Adrenal gland (tissue), 12 donors: ENCODE data around the gene STEAP1B. TPM values are rescaled to one million over a fixed set of nuclear protein-coding genes. Genes with fewer than 3 reads are reported as not detected.

Experiments
- DNase-seq, 7 donors: peaks; one replicate each; pipeline ENCODE4 v3.0.0-alpha.2; 2019 to 2020
- H3K27ac ChIP-seq, 5 donors: fragments of 200-600 bp; sonication (generic) in 4 of 5; 1 replicate in 3 of 5; 2 replicates in 2 of 5; pipeline versions ENCODE4 v1.5.1 to v1.8.0; 2016 to 2020; ENCODE audit warnings: mild to moderate bottlenecking in 1 of 5
- H3K27me3 ChIP-seq: fragments of 200-600 bp; 2 replicates; pipeline ENCODE4 v1.8.0; 2021
- H3K36me3 ChIP-seq, 2 donors: fragments of 200-600 bp; replicated peaks in 1 of 2; 1 replicate in 1 of 2; 2 replicates in 1 of 2; pipeline versions ENCODE4 v1.5.1 to v1.8.0; 2018 to 2022
- H3K4me1 ChIP-seq, 2 donors: fragments of 200-600 bp; replicated peaks in 1 of 2; 1 replicate in 1 of 2; 2 replicates in 1 of 2; pipeline versions ENCODE4 v1.5.1 to v1.8.0; 2018 to 2021
- H3K4me3 ChIP-seq, 4 donors: fragments of 200-600 bp; sonication (generic) in 3 of 4; one replicate each; pipeline ENCODE4 v1.5.1; 2016 to 2018
- H3K9me3 ChIP-seq, 3 donors: fragments of 200-600 bp; sonication (generic) in 1 of 3; replicated peaks in 1 of 3; 1 replicate in 2 of 3; 2 replicates in 1 of 3; pipeline versions ENCODE4 v1.5.1 to v1.8.0; 2016 to 2021
- CTCF ChIP-seq, 6 experiments: fragments of 450-650 bp in 4 of 6; fragments of 200-600 bp in 2 of 6; sonication (generic) in 1 of 6; IDR thresholded peaks; 1 replicate in 5 of 6; 2 replicates in 1 of 6; pipeline versions ENCODE4 v1.5.1 to v1.8.0; 2016 to 2021; ENCODE audit warnings: antibody characterized with exemption in 6 of 6, mild to moderate bottlenecking in 2 of 6, moderate library complexity in 1 of 6
- POLR2A ChIP-seq, 2 donors: fragments of 450-650 bp; IDR thresholded peaks; one replicate each; pipeline ENCODE4 v1.6.1; 2017; ENCODE audit warnings: antibody characterized with exemption in 2 of 2, mild to moderate bottlenecking in 2 of 2, moderate library complexity in 1 of 2
- WGBS, 4 donors: extraction: QIAGEN DNeasy Blood & Tissue Kit in 2 of 4; methylation state at CpG; one replicate each; pipeline versions ENCODE4 v1.1.5 to v1.1.7; 2013 to 2017; 5-methylcytosine and 5-hydroxymethylcytosine counted together
- intact Hi-C, 2 donors: fragments of 100-400 bp; cut with DNase I; formaldehyde crosslinking; loops; one replicate each; pipeline versions ENCODE4 v1.14.1 to v1.15.0; 2022 to 2023
- polyA plus RNA-seq, 3 donors: library from polyadenylated mRNA; stranded (reverse); fragments of 200-250 nt in 2 of 3; fragments of 350-450 nt in 1 of 3; fragmentation: Illumina TruSeq in 1 of 3; extraction: RNeasy Lipid Tissue Mini Kit (QIAGEN cat#74804) in 1 of 3; gene quantifications; one replicate each; pipeline ENCODE4 v1.2.3, GENCODE V29; 2013 to 2014
- total RNA-seq, 9 donors: library from RNA; depleted of rRNA in 4 of 9; stranded (reverse); fragments of >200 nt in 4 of 9; fragments of 120-200 nt in 1 of 9; fragmentation: NEBNext Ultra II Directional in 1 of 9; extraction: Animal tissue kit (Norgen Biotek cat#: 25700) in 1 of 9; gene quantifications; one replicate each; pipeline versions ENCODE4 v1.1.0 to v1.2.4, GENCODE V29; 2013 to 2023
- donor health status: healthy with polysubstance abuse.
- donor health status: Bipolar disorder and iron deficiency.
- donor health status: DM: yes; HTN: yes; CAD: no.
- donor health status: DM: no; HTN: no; CAD: no.
- donor health status: DM: no; HTN: no; CAD: no.
- donor health status: DM: yes; HTN: yes; CAD: no.

The STEAP1B gene
- total and polyA plus RNA-seq, 12 donors, result 0.20 to 2.1 (median 0.79) TPM; not detected in 2

DNA sequence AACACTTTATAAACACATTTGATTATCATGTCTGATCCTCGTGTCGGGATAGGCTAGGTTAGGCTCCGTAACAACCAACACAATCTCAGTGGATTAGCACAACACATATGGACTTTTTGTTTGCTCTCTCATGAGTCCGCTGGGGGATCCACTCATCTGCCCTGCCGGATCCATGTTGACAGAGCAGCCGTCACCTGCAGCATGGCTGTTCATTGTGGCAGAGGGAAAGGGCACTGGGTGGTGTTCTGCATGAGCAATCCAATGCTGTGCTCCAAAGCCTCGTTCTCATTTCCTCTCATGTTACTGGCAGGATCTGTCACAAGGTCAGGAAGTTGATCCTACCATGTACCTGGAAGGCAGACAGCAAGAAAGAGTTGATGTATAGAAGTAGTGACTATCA, 80.5 kb downstream of the STEAP1B start:
- H3K4me3 ChIP-seq, result no peak overlapping the region
- no peak for TF ChIP-seq CTCF (IDR thresholded peaks at IDR 0.05)
- TF ChIP-seq POLR2A (IDR thresholded peaks at IDR 0.05), result no peak
- H3K4me1 ChIP-seq, result no peaks in the 10 kb centered on the region
- intact Hi-C loops, result no loop called here
- H3K36me3 ChIP-seq, result no peaks in the 10 kb centered on the region
- H3K27me3 ChIP-seq, result no peaks in the 10 kb centered on the region
- H3K9me3 ChIP-seq, result no peaks in the 10 kb centered on the region
- DNase-seq, result no peak
- H3K27ac ChIP-seq, result no peak overlapping the region
- 90 to 95% (median 93%) methylated on average over 7 of the region's 7 CpGs for WGBS, 4 donors

GRCh38 chr7:22418251-22419046, 81.5 kb downstream of the STEAP1B start:
- DNase-seq, result no peak
- TF ChIP-seq POLR2A (IDR thresholded peaks at IDR 0.05), result no peak
- no peak for TF ChIP-seq CTCF (IDR thresholded peaks at IDR 0.05)
- Histone ChIP-seq H3K27me3 (no peaks in the 10 kb centered on the region), H3K36me3 (no peaks in the 10 kb centered on the region), H3K9me3 (no peaks in the 10 kb centered on the region), H3K4me3 (no peak overlapping the region), H3K4me1 (no peaks in the 10 kb centered on the region), H3K27ac (no peak overlapping the region)
- 71 to 89% (median 80%) methylated on average over 4 to 6 of the region's 6 CpGs for WGBS, 4 donors
- intact Hi-C loops, result no loop called here

GRCh38 chr7:22417841-22418240, 82.1 kb downstream of the STEAP1B start:
- H3K27me3 ChIP-seq, result no peaks in the 10 kb centered on the region
- H3K27ac ChIP-seq, result no peak overlapping the region
- DNase-seq, result no peak
- no peak for TF ChIP-seq POLR2A (IDR thresholded peaks at IDR 0.05)
- no peak for TF ChIP-seq CTCF (IDR thresholded peaks at IDR 0.05)
- H3K4me1 ChIP-seq, result no peaks in the 10 kb centered on the region
- H3K9me3 ChIP-seq, result no peaks in the 10 kb centered on the region
- WGBS, 4 donors, result 68 to 82% (median 79%) methylated on average over 5 of the region's 5 CpGs
- no peaks in the 10 kb centered on the region for H3K36me3 ChIP-seq
- intact Hi-C loops, result no loop called here
- H3K4me3 ChIP-seq, result no peak overlapping the region

GRCh38 chr7:22417349-22417748, 82.6 kb downstream of the STEAP1B start:
- H3K36me3 ChIP-seq, result no peaks in the 10 kb centered on the region
- WGBS, 4 donors, result 55 to 66% (median 60%) methylated on average over 2 of the region's 2 CpGs
- no peaks in the 10 kb centered on the region for H3K4me1 ChIP-seq
- H3K4me3 ChIP-seq, result no peak overlapping the region
- intact Hi-C loops, result no loop called here
- no peak overlapping the region for H3K27ac ChIP-seq
- no peak for DNase-seq
- no peaks in the 10 kb centered on the region for H3K27me3 ChIP-seq
- no peak for TF ChIP-seq CTCF (IDR thresholded peaks at IDR 0.05)
- no peak for TF ChIP-seq POLR2A (IDR thresholded peaks at IDR 0.05)
- no peaks in the 10 kb centered on the region for H3K9me3 ChIP-seq
